SK-N-SH treated with all-trans-retinoic acid at 6 μM for 48 hours (cell line): ENCODE measurements around the gene PCDHGA1.

ENCODE experiments used
- PPARA ChIP-seq: fragments of 250-450 bp; sonication (Bioruptor Pico); IDR thresholded peaks from 2 replicates; pipeline ENCODE4 v1.5.0; 2020; ENCODE audit warnings: mild to moderate bottlenecking, borderline replicate concordance
- RARB ChIP-seq: fragments of 250-450 bp; sonication (Bioruptor Pico); IDR thresholded peaks from 2 replicates; pipeline ENCODE4 v1.8.0; 2021; ENCODE audit warnings: mild to moderate bottlenecking, moderate library complexity
- SNAI2 ChIP-seq: fragments of 250-450 bp; sonication (Bioruptor Pico); IDR thresholded peaks from 2 replicates; pipeline ENCODE4 v1.5.0; 2020; ENCODE audit warnings: mild to moderate bottlenecking, moderate library complexity
- ZC3H10 ChIP-seq: fragments of 250-450 bp; sonication (Bioruptor Pico); IDR thresholded peaks from 2 replicates; pipeline ENCODE4 v1.5.1; 2021; ENCODE audit warnings: mild to moderate bottlenecking, moderate library complexity
- ZNF8 ChIP-seq: fragments of 450-650 bp; formaldehyde crosslinking; IDR thresholded peaks from 2 replicates; pipeline ENCODE4 v1.5.0; 2020; ENCODE audit warnings: mild to moderate bottlenecking, moderate library complexity
- TF ChIP-seq, protein P1 (sequence below): fragments of 250-450 bp; sonication (Bioruptor Pico); IDR thresholded peaks from 2 replicates; pipeline ENCODE4 v1.5.0; 2020; ENCODE audit warnings: mild to moderate bottlenecking, moderate library complexity
- TF ChIP-seq, protein P2 (sequence below): fragments of 250-450 bp; sonication (Bioruptor Pico); IDR thresholded peaks from 2 replicates; pipeline ENCODE4 v1.5.1; 2020; ENCODE audit warnings: low read depth, mild to moderate bottlenecking, moderate library complexity
- TF ChIP-seq, protein P3 (sequence below): fragments of 250-450 bp; sonication (Bioruptor Pico); IDR thresholded peaks from 2 replicates; pipeline ENCODE4 v1.8.0; 2021; ENCODE audit warnings: low read depth, mild to moderate bottlenecking, moderate library complexity, borderline replicate concordance
- TF ChIP-seq, protein P4 (sequence below): fragments of 250-450 bp; sonication (Bioruptor Pico); IDR thresholded peaks from 2 replicates; pipeline ENCODE4 v1.8.0; 2020; ENCODE audit warnings: mild to moderate bottlenecking, moderate library complexity, borderline replicate concordance

DNA sequence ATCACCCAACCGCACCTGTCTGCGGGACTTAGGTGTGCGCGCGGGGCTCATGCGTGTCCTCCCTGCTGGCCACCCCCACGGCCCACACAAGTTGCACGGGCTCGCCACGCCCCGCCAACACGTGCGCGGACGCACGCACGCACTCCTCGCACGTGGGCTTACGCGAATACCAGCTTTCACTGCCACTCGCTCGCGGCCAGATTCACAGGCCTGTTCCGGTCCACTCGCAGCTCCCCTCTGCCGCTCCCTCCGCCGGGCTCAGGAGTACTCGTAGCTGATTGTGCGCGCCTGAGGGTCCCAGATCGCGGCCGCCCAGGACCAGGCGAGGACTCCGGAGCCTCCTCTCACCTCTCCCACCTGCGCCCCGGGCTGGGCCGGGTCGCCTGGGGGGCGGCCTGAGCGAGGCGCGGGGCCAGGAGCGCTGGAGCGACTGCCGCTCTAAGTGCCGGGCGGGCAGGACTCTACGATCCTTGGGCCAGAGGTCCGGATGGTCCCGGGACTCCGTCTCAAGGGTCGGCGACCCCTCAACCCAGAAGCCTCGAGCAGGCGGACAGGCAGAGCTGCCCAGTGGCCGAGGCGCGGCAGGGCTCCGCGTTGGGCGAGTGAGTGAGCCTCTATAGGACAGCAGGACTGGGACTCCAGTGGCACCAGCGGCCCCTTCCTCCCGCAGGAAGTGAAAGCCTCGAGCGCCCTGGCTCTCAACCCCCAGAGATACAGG, 162.0 kb downstream of the PCDHGA1 start:
- TF ChIP-seq, protein P1, sequence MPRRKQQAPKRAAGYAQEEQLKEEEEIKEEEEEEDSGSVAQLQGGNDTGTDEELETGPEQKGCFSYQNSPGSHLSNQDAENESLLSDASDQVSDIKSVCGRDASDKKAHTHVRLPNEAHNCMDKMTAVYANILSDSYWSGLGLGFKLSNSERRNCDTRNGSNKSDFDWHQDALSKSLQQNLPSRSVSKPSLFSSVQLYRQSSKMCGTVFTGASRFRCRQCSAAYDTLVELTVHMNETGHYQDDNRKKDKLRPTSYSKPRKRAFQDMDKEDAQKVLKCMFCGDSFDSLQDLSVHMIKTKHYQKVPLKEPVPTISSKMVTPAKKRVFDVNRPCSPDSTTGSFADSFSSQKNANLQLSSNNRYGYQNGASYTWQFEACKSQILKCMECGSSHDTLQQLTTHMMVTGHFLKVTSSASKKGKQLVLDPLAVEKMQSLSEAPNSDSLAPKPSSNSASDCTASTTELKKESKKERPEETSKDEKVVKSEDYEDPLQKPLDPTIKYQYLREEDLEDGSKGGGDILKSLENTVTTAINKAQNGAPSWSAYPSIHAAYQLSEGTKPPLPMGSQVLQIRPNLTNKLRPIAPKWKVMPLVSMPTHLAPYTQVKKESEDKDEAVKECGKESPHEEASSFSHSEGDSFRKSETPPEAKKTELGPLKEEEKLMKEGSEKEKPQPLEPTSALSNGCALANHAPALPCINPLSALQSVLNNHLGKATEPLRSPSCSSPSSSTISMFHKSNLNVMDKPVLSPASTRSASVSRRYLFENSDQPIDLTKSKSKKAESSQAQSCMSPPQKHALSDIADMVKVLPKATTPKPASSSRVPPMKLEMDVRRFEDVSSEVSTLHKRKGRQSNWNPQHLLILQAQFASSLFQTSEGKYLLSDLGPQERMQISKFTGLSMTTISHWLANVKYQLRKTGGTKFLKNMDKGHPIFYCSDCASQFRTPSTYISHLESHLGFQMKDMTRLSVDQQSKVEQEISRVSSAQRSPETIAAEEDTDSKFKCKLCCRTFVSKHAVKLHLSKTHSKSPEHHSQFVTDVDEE (CRISPR knock-in tag): no peak
- TF ChIP-seq, protein P2, sequence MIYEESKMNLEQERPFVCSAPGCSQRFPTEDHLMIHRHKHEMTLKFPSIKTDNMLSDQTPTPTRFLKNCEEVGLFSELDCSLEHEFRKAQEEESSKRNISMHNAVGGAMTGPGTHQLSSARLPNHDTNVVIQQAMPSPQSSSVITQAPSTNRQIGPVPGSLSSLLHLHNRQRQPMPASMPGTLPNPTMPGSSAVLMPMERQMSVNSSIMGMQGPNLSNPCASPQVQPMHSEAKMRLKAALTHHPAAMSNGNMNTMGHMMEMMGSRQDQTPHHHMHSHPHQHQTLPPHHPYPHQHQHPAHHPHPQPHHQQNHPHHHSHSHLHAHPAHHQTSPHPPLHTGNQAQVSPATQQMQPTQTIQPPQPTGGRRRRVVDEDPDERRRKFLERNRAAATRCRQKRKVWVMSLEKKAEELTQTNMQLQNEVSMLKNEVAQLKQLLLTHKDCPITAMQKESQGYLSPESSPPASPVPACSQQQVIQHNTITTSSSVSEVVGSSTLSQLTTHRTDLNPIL (CRISPR knock-in tag): no peak
- TF ChIP-seq, protein P3, sequence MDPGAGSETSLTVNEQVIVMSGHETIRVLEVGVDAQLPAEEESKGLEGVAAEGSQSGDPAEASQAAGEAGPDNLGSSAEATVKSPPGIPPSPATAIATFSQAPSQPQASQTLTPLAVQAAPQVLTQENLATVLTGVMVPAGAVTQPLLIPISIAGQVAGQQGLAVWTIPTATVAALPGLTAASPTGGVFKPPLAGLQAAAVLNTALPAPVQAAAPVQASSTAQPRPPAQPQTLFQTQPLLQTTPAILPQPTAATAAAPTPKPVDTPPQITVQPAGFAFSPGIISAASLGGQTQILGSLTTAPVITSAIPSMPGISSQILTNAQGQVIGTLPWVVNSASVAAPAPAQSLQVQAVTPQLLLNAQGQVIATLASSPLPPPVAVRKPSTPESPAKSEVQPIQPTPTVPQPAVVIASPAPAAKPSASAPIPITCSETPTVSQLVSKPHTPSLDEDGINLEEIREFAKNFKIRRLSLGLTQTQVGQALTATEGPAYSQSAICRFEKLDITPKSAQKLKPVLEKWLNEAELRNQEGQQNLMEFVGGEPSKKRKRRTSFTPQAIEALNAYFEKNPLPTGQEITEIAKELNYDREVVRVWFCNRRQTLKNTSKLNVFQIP (CRISPR knock-in tag): no peak
- TF ChIP-seq, protein P4, sequence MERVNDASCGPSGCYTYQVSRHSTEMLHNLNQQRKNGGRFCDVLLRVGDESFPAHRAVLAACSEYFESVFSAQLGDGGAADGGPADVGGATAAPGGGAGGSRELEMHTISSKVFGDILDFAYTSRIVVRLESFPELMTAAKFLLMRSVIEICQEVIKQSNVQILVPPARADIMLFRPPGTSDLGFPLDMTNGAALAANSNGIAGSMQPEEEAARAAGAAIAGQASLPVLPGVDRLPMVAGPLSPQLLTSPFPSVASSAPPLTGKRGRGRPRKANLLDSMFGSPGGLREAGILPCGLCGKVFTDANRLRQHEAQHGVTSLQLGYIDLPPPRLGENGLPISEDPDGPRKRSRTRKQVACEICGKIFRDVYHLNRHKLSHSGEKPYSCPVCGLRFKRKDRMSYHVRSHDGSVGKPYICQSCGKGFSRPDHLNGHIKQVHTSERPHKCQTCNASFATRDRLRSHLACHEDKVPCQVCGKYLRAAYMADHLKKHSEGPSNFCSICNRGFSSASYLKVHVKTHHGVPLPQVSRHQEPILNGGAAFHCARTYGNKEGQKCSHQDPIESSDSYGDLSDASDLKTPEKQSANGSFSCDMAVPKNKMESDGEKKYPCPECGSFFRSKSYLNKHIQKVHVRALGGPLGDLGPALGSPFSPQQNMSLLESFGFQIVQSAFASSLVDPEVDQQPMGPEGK: no peak
- TF ChIP-seq ZNF8 (CRISPR knock-in tag) (no peak), SNAI2 (CRISPR knock-in tag) (no peak), RARB (CRISPR knock-in tag) (no peak), ZC3H10 (CRISPR knock-in tag) (no peak), PPARA (CRISPR knock-in tag) (no peak)
